ENCODE data around the gene PGRMC1.

The PGRMC1 gene

DNA sequence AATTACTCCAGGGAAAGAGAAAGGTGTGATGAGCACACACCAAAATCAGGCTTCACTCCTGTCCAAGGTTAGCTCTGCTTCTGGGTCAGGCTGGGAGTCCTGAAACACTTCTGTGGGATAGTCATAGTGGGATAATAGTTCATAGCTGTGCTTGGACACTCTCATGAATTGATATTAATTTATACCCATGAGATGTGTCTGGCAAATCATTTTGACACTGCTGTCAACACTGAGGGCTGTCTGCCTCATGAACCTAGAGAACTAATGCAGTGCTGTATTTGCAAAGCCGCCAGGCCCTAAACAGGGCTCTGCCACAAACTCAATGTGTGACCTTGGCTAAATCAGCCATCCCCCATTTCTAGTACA, 24.5 kb upstream of the PGRMC1 start:
- ATAC-seq (replicated peaks) (no peak), DNase-seq (no peak)
- no peak overlapping the region for H3K4me3 Mint-ChIP-seq
- no peaks in the 10 kb centered on the region for H3K36me3 Mint-ChIP-seq (ENCODE audit: insufficient read depth)
- H3K27ac Mint-ChIP-seq: no peak overlapping the region
- peaks cover 22 to 25% of the 10 kb centered on the region in 2 donors for H3K27me3 Mint-ChIP-seq
- H3K9me3 Mint-ChIP-seq: no peaks in the 10 kb centered on the region
- H3K4me1 Mint-ChIP-seq (ENCODE audit: low read depth in 2 of 2): no peaks in the 10 kb centered on the region

DNA sequence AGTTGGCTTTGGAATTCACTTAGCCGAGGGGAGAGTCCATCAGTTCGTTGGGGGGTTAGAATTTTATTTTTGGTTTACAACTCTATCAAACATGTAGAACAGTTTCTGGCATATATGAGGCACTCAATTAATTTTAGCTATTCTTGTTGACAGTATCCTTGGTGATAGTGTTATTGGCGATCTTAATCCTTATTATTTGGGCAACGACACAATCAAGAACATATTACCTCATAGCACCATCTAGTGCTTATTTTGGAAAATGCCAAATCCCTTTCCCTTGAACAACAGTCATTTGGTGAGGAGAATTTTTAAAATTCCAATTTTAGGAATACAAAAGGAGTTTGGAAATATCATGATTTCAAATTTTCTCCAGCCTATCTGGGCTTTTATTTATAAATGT, 17.9 kb upstream of the PGRMC1 start:
- Mint-ChIP-seq H3K4me1 (ENCODE audit: low read depth in 2 of 2) (no peaks in the 10 kb centered on the region), H3K27ac (no peak overlapping the region), H3K27me3 (peaks cover 33 to 43% of the 10 kb centered on the region in 2 donors), H3K9me3 (no peaks in the 10 kb centered on the region), H3K4me3 (no peak overlapping the region), H3K36me3 (ENCODE audit: insufficient read depth) (no peaks in the 10 kb centered on the region)
- DNase-seq (no peak), ATAC-seq (replicated peaks) (no peak)

DNA sequence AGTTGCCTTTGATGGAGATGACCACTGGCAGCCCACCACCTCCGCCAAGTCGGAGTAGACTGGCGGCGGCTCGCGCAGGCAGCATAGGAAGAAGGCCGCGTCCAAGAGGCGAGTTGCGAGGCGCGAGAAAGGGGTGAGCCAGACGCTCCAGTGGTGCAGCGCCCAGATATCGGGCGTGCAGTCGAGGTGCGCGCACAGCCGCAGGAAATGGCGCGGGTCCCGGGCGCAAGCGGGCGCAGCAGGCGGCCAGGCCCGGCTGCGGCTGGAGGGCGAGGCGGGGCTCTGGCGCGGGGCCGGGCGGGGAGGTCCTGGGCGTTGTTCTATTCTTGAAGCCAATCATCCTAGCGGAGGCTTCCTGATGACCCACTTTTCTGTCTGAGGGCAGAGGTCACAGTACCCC, 13.2 kb upstream of the PGRMC1 start:
- H3K9me3 Mint-ChIP-seq: no peaks in the 10 kb centered on the region

DNA sequence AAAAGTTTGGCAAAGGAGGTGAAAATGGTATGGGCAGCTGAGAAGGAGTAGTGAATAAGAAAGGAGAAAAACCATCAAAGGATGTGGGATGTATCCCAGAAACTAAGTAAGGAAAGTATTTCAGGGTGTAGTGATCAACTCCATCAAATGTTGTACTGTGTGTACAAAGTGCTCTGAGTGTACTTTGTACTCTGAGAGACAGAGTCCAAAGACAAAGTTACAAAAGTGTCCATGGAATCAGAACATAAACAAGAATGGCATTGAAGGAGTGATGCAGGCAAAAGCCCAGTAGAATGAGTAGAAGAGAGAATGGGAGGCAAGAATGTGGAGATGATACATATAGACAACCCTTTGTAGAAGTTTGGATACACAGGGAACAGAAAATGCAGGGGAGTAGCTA, 12.3 kb upstream of the PGRMC1 start:
- Mint-ChIP-seq H3K27me3 (peaks cover 27 to 29% of the 10 kb centered on the region in 2 donors), H3K27ac (no peak overlapping the region), H3K4me3 (no peak overlapping the region), H3K9me3 (no peaks in the 10 kb centered on the region), H3K36me3 (ENCODE audit: insufficient read depth) (no peaks in the 10 kb centered on the region), H3K4me1 (ENCODE audit: low read depth in 2 of 2) (no peaks in the 10 kb centered on the region)
- ATAC-seq (replicated peaks): no peak
- no peak for DNase-seq

More for the DNA sequence above, 13.2 kb upstream of the PGRMC1 start:
- H3K27ac Mint-ChIP-seq: no peak overlapping the region
- no peak for DNase-seq
- no peaks in the 10 kb centered on the region for H3K4me1 Mint-ChIP-seq (ENCODE audit: low read depth in 2 of 2)
- no peak for ATAC-seq (replicated peaks)
- no peaks in the 10 kb centered on the region for H3K36me3 Mint-ChIP-seq (ENCODE audit: insufficient read depth)
- peaks cover 22 to 28% of the 10 kb centered on the region in 2 donors for H3K27me3 Mint-ChIP-seq
- no peak overlapping the region for H3K4me3 Mint-ChIP-seq

DNA sequence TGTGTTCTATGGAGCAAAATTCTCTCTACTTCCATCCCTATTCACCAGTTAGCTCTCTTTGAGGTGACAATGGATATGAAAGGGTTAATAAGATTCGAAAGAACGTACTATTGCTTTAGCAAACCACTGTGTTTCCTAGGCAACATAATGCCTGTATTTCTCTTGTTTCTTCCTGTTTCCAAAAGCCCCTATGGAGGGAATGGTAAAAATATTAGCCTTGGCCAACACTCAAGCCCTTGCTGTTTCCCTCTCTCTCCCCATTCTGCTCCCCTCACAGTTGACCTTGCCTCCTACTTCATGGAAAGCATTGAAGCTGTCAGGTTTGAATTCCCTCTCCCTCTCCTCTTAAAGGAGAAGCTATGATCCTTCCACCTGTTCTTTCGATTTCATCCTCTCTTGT, 9.6 kb upstream of the PGRMC1 start:
- no peak for DNase-seq

DNA sequence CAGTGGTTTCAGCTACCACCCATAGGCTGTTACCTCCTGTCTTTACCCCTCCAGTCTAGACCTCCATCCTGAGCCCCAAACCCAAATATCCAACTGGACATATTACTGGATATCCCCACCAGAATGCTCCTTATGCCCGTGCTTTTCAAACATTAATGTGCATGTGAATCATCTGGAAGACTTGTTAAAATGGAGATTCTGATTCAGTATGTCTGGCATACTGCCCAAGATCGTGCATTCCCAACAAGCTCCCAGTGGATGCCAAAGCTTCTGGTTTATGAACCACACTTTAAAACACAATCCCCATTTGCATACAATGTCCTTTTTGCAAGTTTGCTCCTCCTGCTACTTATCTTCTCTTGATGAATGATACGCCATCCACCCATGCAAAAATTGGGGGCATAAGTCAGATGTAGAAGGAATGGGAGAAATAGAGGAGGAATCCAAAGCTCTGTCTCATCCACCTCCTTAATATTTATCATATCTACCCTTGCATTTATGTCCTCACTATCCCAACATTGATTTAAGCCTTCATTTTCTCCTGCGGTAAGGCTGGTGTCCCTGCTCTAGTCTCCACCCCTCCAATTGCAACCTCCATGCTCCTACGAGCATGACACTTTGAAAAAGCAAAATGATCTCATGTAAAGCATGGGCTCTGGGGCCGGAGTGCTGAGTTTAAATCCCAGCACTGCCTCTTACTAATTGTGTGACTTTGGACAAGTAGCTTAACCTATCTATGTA, 7.4 kb upstream of the PGRMC1 start:
- no peaks in the 10 kb centered on the region for H3K9me3 Mint-ChIP-seq
- ATAC-seq (replicated peaks) (no peak), DNase-seq (no peak)
- H3K27ac Mint-ChIP-seq: no peak overlapping the region
- H3K27me3 Mint-ChIP-seq: peaks cover 16 to 31% of the 10 kb centered on the region in 2 donors
- H3K4me3 Mint-ChIP-seq: no peak overlapping the region
- H3K4me1 Mint-ChIP-seq (ENCODE audit: low read depth in 2 of 2): no peaks in the 10 kb centered on the region
- H3K36me3 Mint-ChIP-seq (ENCODE audit: insufficient read depth): no peaks in the 10 kb centered on the region

More for the DNA sequence above, 9.6 kb upstream of the PGRMC1 start:
- H3K27ac Mint-ChIP-seq: no peak overlapping the region
- H3K36me3 Mint-ChIP-seq (ENCODE audit: insufficient read depth): no peaks in the 10 kb centered on the region
- peaks cover 18 to 31% of the 10 kb centered on the region in 2 donors for H3K27me3 Mint-ChIP-seq
- ATAC-seq (replicated peaks): no peak
- H3K4me1 Mint-ChIP-seq (ENCODE audit: low read depth in 2 of 2): no peaks in the 10 kb centered on the region
- H3K4me3 Mint-ChIP-seq: no peak overlapping the region
- no peaks in the 10 kb centered on the region for H3K9me3 Mint-ChIP-seq

DNA sequence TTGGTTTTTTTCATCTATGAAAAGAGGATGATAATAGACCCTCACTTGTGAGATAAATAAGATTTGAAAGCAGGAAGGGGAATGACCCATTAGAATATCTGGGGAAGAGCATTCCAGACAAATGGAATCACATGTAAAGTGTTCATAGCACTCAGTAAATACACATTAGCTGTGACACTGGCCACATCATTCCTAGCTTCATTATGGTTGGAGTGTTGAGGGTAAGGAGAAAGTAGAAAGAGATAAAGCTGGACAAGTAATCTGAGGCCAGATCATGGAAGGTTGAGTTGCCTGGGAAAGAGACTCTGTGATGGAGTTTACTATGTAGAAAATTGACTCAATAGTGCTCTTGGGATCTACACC, 6.9 kb upstream of the PGRMC1 start:
- Mint-ChIP-seq H3K27me3 (peaks cover 16 to 31% of the 10 kb centered on the region in 2 donors), H3K36me3 (ENCODE audit: insufficient read depth) (no peaks in the 10 kb centered on the region), H3K27ac (no peak overlapping the region), H3K9me3 (no peaks in the 10 kb centered on the region), H3K4me1 (ENCODE audit: low read depth in 2 of 2) (no peaks in the 10 kb centered on the region), H3K4me3 (no peak overlapping the region)
- no peak for DNase-seq
- no peak for ATAC-seq (replicated peaks)

DNA sequence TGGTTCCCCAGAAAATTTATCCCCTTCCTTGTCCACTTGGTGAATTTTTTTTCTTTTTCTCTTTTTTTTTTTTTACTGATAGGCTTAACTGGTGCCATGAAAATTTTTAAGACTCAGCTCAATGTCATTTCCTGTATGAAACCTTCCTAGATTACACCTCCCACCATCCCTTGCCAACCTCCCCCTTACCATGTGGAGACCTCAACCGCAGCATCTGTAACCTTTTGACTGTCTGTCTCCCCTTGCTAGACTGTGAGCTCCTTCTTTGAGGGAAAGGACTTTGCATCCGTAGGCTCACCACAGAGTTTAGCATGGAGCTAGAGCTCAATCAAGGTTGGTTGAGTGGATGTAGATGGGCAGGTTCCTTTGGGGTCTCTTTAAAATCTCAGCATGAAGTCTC, 5.2 kb upstream of the PGRMC1 start:
- ATAC-seq (replicated peaks) (no peak), DNase-seq (no peak)
- Mint-ChIP-seq H3K9me3 (no peaks in the 10 kb centered on the region), H3K27me3 (peaks cover 16 to 29% of the 10 kb centered on the region in 2 donors), H3K4me3 (no peak overlapping the region), H3K36me3 (ENCODE audit: insufficient read depth) (no peaks in the 10 kb centered on the region), H3K27ac (no peak overlapping the region), H3K4me1 (ENCODE audit: low read depth in 2 of 2) (peaks cover 2 to 6% of the 10 kb centered on the region in 2 donors)

DNA sequence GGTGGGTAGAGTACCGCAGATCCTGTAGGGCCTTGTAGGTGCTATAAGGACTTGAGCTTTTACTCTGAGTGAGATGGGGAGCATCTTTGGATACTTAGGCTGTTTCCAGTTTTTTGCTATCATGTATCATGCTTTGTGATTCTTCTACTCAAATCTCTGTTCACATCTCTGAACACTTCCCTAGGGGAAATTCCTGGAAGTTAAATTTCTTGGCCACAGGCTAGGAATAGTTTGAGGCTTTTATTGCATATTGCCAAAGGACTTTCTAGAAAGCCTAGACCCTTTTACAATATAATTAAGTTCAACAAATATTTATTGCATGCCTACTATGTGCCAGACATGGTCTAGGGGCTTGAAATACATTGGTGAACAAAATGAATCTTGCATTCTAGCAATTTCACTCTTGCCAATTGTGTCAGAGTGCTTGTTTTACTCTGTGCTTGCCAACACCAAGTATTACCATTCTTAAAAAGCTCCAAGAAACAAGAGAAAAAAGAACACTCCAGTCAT, 4.1 kb upstream of the PGRMC1 start:
- Mint-ChIP-seq H3K4me1 (ENCODE audit: low read depth in 2 of 2) (peaks cover 2 to 9% of the 10 kb centered on the region in 2 donors), H3K27me3 (peaks cover 16 to 19% of the 10 kb centered on the region in 2 donors), H3K27ac (no peak overlapping the region), H3K9me3 (no peaks in the 10 kb centered on the region), H3K36me3 (ENCODE audit: insufficient read depth) (no peaks in the 10 kb centered on the region), H3K4me3 (no peak overlapping the region)
- DNase-seq (no peak), ATAC-seq (replicated peaks) (no peak)

DNA sequence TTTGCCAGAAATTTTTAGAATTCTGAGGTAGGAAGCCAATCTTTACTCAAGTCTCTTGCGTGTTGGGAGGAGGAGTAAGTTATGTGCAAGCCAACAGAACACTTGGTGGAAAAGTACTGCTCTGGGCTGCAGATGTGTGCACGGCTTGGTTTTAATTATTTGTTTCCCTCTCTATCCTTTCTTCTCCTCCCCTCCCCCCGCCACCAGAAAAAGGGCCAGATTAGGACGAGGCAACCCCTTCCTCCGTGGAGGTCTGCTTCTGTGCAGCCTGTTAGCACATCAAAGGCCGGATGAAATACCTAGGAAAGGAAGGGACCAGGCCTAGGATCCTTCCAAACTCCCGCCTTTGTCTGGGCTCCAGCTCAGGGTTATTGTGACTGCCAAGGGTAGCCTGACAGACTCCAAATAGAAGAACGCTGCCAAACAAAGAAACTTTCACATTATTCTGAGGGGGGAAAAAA, 1.0 kb upstream of the PGRMC1 start:
- H3K4me1 Mint-ChIP-seq (ENCODE audit: low read depth in 2 of 2): peaks cover 12 to 24% of the 10 kb centered on the region in 2 donors
- peak overlapping the region in 1 of 2 donors; percentile 60 for H3K27ac Mint-ChIP-seq
- no peaks in the 10 kb centered on the region for H3K36me3 Mint-ChIP-seq (ENCODE audit: insufficient read depth)
- ATAC-seq (replicated peaks) (no peak), DNase-seq (no peak)
- no peaks in the 10 kb centered on the region for H3K9me3 Mint-ChIP-seq
- H3K4me3 Mint-ChIP-seq: peak overlapping the region; percentile 84 to 88
- no peaks in the 10 kb centered on the region for H3K27me3 Mint-ChIP-seq

DNA sequence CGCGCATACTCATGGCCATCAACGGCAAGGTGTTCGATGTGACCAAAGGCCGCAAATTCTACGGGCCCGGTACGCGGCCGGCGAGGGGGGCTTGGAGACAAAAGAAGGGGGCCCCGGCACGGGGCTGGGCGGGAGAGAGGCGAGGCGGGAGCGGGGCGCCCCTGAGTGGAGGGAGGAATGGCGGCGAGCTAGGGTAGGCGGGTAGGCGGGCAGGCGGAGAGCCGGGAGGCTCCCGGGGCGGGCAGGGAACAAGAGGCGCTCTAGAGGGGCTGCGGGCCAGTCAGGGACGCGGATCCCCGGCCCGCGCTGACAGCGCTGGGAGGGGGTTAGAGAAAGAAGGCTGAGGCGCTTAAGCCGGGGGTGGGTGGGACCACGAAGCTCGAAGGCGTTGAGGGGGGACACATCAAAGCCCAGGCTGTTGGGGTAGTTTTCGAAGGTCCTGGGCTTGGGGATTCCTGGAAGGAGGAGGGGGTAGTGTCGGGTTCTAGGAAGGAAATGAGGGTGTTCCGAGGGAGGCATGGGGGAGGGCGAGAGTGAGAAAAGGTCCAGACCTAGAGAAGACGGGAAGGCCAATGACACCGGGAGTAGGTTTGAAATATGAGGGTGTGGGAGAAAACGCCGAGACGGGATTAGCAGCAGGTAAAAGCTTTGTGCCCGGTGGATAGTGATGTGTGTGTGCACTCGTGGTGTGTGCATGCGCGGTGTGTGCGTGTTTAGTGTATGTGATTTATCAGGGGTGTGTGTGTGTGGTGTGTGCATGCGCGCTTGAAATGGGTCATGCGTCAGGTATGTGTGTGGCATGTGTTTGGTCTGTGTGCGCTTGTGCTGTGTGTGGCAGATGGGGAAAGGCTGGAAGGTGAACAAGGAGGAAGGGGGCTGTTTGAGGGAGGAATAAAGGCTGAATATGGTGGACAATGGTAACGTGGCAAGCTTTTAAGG, 807 bp downstream of the PGRMC1 start:
- ATAC-seq (replicated peaks): peak; percentile 21
- Mint-ChIP-seq H3K36me3 (ENCODE audit: insufficient read depth) (peaks cover 5% of the 10 kb centered on the region), H3K27ac (peak overlapping the region; percentile 60 to 67), H3K27me3 (no peaks in the 10 kb centered on the region), H3K9me3 (no peaks in the 10 kb centered on the region), H3K4me3 (peak overlapping the region; percentile 84 to 88), H3K4me1 (ENCODE audit: low read depth in 2 of 2) (peaks cover 13 to 35% of the 10 kb centered on the region in 2 donors)
- DNase-seq: peak in 1 of 3 experiments; percentile 0

DNA sequence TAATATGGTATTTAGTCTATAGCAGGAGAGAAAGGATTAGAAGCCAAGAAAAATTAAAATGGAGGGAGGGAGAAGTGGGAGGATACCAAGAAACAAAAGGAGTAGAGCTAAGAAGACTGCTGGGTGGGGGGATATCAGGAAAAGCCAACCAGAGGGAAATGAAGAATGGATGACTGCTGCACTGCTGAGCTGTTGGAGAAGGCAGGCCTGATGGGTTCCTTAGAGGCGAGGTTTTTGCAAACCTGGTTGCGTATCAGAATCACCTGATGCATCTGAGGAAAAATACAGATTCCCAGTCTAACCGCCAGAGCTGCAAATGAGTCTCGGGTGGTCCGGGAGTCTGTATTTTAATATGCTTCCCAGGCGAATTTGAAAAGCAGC, 1.5 kb downstream of the PGRMC1 start:
- Mint-ChIP-seq H3K9me3 (no peaks in the 10 kb centered on the region), H3K4me3 (peak overlapping the region; percentile 84 to 88), H3K27me3 (no peaks in the 10 kb centered on the region), H3K36me3 (ENCODE audit: insufficient read depth) (peaks cover 5% of the 10 kb centered on the region), H3K4me1 (ENCODE audit: low read depth in 2 of 2) (peaks cover 15 to 37% of the 10 kb centered on the region in 2 donors), H3K27ac (peak overlapping the region; percentile 60 to 67)
- DNase-seq (no peak), ATAC-seq (replicated peaks) (no peak)

DNA sequence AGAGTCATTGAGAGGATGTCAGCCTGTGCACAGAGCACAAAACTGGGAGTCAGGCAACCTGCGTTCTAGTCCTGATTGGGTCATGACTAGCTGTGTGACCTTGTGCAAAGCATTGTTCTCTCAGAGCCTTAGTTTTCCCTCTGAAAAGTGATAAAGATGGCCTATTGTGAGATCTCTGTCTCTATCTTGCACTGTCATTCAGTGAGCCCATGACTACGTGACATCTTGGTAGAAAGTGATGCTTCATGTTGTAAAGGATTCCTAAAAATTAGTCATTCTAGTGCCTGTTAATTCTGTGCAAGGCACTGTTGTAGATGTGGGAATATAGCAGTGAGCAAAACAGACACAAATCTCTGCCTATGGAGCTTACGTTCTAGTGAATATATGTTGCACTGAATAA, 2.5 kb downstream of the PGRMC1 start:
- H3K27me3 Mint-ChIP-seq: no peaks in the 10 kb centered on the region
- H3K9me3 Mint-ChIP-seq: no peaks in the 10 kb centered on the region
- no peak for ATAC-seq (replicated peaks)
- DNase-seq: no peak
- H3K27ac Mint-ChIP-seq: no peak overlapping the region
- H3K4me3 Mint-ChIP-seq: no peak overlapping the region
- peaks cover 13% of the 10 kb centered on the region for H3K36me3 Mint-ChIP-seq (ENCODE audit: insufficient read depth)
- H3K4me1 Mint-ChIP-seq (ENCODE audit: low read depth in 2 of 2): peaks cover 15 to 37% of the 10 kb centered on the region in 2 donors

All from effector memory CD8-positive, alpha-beta T cell (primary cell).